VCaP (cell line): ENCODE results near the gene KCNH8.

ENCODE experiments used
- H3K27ac ChIP-seq: fragments of 450-650 bp; 2 replicates; pipeline ENCODE4 v1.5.1; 2017
- CTCF ChIP-seq: fragments of 450-650 bp; conservative IDR thresholded peaks from 2 replicates; pipeline ENCODE4 v1.5.1; 2017; ENCODE audit warnings: mild to moderate bottlenecking, moderate library complexity

KCNH8 gene

DNA sequence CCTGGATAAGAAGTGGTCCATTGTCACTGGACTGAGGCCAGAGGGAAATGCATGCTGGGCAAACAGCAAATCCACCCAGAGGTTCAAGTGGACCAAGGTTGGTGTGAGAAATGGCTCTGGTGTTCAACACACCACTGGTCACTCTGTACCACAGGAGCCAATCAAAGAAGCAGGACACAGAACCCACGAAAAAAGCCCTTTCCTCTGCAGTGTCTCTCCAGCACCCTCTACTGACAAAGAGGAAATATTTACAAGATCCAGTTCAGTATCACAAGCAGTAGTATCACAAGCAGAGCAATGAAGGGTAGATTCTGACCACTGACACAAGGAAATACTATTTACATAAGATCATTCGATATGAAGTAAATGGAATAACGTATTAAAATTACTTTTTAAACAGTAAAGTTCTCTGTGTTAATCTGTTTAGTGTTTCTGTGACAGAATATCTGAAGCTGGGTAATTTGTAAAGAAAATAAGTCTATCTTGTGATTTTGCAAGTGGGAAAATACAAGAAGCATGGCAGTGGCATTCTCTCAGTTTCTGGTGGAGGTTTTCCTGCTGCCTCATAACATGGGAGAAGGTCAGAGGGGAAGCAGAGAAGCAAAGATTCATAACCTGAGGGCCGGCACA lies 395.0 kb downstream of the KCNH8 start:
- no peak overlapping the region for H3K27ac ChIP-seq
- TF ChIP-seq CTCF: peak; percentile 94

DNA sequence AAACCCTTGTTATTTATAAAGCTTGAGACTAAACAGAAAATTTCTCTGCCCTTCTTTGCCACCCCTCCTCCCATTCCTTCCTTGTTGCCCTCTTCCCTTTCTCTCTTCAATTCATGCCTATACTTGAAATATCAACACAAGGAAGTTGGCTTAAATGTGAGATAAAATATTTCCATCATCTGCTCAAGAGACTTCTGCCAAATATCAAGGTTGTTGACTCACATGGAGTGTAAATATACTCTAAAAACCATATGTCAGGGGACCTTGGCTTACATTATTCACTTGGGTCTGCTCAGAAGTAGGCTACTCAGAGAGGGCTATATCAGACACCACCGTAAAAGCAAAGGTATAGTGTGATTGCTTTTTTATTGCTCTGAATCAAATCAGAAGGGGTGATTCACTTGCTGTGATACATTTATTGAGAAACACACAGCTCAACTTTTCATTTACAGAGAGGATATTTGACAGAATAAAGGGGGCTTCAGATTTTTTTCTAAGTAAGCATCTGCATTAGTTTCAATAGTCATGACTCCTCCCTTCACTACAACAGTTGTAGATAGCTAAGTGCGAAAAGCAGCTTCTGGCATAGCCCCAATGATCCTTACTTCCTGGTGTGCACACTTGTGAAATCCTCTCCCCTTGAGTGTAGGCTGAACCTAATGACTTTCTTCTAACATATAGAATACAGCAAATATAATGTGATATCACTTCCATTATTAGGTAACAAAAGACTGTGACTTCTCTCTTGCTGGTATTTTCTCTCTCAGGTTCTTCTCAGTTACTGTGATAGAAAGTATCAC lies 399.6 kb downstream of the KCNH8 start:
- no peak overlapping the region for H3K27ac ChIP-seq
- no peak for TF ChIP-seq CTCF

GRCh38 chr3:19559724-19560442 lies 411.6 kb downstream of the KCNH8 start:
- TF ChIP-seq CTCF: no peak
- H3K27ac ChIP-seq: no peak overlapping the region

DNA sequence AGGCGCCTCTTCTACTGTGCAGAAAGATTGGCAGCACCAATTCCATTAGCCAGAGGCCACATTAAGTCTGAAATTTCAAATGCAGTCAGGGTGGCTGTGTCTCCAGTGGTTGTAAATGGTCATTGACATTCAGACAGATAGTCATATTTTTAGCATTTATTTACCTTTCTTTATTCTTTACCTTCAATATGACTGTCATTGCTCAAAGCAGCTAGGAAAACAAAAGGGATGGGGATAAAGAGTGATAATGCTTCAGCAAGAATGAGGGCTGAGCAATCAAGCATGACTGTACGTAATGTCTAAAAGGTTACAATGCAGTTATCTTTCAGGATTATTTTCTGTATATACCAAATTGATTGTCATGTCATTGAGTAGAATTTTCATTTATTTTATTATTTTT lies 425.3 kb downstream of the KCNH8 start:
- TF ChIP-seq CTCF: no peak
- H3K27ac ChIP-seq: no peak overlapping the region

DNA sequence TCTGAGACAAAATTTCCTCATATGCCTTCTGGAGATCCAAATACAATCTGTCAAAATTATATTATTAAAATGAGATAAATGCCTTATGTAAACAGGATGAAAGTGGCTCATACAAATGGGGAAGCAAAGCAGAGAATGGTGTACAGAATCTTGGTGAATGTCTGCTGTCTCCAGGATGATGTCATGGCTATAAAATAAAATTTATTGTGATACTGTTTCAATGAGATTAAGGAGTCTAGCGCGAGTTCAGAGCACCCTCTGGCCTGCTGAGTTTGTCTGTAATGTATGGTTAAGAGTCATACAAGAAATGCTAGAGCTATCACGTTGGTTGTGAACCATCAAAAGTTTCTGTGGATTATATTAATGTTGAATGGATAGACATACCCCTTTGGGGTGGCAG lies 426.0 kb downstream of the KCNH8 start:
- H3K27ac ChIP-seq: no peak overlapping the region
- no peak for TF ChIP-seq CTCF

DNA sequence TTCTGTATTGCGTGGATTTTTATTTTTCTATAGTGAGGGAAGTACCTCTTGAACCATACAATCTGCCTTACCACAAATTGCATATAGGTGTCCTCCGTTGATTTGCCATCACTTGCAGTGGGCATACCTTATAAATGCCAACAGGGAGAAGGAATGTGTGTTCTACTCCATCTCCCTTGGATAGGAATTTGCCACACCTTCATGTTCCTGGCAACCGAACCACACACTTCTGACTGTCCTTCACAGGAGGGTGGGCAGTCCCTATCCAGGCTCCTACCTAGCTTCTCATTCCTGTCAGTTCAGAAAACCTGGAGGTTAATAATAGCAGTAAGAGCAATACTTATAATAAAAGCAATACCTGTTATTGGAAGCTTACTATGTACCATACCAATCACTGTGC lies 428.0 kb downstream of the KCNH8 start:
- no peak for TF ChIP-seq CTCF
- H3K27ac ChIP-seq: no peak overlapping the region
